Ishikawa (cell line): ENCODE results near the gene LIX1L.

Experiments
- CEBPB ChIP-seq: IDR thresholded peaks from 2 replicates; pipeline ENCODE4 v1.6.1; 2012
- CREB1 ChIP-seq: IDR thresholded peaks from 2 replicates; pipeline ENCODE4 v1.6.1; 2012; ENCODE audit warnings: low read depth
- EP300 ChIP-seq: IDR thresholded peaks from 2 replicates; pipeline ENCODE4 v1.6.1; 2012; ENCODE audit warnings: borderline replicate concordance
- FOXM1 ChIP-seq: IDR thresholded peaks from 2 replicates; pipeline ENCODE4 v1.6.1; 2012; ENCODE audit warnings: low read depth, borderline replicate concordance
- RAD21 ChIP-seq: IDR thresholded peaks from 2 replicates; pipeline ENCODE4 v1.6.1; 2012; ENCODE audit warnings: low read depth
- TAF1 ChIP-seq: IDR thresholded peaks from 2 replicates; pipeline ENCODE4 v1.6.1; 2012; ENCODE audit warnings: low read depth, mild to moderate bottlenecking
- TCF12 ChIP-seq: IDR thresholded peaks from 2 replicates; pipeline ENCODE4 v1.6.1; 2012; ENCODE audit warnings: low read depth
- TF ChIP-seq, protein P1 (sequence below): IDR thresholded peaks from 2 replicates; pipeline ENCODE4 v1.6.1; 2012; ENCODE audit warnings: low read depth, mild to moderate bottlenecking
- TF ChIP-seq, protein P2 (sequence below): IDR thresholded peaks from 2 replicates; pipeline ENCODE4 v1.6.1; 2012
- TF ChIP-seq, protein P3 (sequence below): IDR thresholded peaks from 2 replicates; pipeline ENCODE4 v1.6.1; 2012

DNA sequence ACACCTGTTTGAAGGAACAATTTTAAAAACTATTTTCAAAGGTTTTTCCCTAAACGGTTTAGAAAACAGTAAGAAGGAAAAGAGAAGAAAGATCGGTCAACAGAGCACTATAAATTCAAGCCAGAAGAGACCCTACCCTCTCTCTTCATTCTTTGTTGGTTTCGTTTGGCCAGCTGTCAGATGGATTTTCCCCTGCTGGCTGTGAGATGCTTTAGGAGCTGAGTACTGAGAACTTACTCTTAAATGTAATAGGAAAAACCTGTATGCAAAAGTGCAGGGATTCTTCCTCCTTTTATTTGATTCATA lies 39.9 kb upstream of the LIX1L start:
- TF ChIP-seq, protein P1, sequence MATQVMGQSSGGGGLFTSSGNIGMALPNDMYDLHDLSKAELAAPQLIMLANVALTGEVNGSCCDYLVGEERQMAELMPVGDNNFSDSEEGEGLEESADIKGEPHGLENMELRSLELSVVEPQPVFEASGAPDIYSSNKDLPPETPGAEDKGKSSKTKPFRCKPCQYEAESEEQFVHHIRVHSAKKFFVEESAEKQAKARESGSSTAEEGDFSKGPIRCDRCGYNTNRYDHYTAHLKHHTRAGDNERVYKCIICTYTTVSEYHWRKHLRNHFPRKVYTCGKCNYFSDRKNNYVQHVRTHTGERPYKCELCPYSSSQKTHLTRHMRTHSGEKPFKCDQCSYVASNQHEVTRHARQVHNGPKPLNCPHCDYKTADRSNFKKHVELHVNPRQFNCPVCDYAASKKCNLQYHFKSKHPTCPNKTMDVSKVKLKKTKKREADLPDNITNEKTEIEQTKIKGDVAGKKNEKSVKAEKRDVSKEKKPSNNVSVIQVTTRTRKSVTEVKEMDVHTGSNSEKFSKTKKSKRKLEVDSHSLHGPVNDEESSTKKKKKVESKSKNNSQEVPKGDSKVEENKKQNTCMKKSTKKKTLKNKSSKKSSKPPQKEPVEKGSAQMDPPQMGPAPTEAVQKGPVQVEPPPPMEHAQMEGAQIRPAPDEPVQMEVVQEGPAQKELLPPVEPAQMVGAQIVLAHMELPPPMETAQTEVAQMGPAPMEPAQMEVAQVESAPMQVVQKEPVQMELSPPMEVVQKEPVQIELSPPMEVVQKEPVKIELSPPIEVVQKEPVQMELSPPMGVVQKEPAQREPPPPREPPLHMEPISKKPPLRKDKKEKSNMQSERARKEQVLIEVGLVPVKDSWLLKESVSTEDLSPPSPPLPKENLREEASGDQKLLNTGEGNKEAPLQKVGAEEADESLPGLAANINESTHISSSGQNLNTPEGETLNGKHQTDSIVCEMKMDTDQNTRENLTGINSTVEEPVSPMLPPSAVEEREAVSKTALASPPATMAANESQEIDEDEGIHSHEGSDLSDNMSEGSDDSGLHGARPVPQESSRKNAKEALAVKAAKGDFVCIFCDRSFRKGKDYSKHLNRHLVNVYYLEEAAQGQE = no peak
- TF ChIP-seq TCF12 (no peak), CEBPB (no peak), RAD21 (no peak), TAF1 (no peak), FOXM1 (no peak), CREB1 (no peak), EP300 (no peak)
- TF ChIP-seq, protein P2, sequence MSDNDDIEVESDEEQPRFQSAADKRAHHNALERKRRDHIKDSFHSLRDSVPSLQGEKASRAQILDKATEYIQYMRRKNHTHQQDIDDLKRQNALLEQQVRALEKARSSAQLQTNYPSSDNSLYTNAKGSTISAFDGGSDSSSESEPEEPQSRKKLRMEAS = no peak
- TF ChIP-seq, protein P3, sequence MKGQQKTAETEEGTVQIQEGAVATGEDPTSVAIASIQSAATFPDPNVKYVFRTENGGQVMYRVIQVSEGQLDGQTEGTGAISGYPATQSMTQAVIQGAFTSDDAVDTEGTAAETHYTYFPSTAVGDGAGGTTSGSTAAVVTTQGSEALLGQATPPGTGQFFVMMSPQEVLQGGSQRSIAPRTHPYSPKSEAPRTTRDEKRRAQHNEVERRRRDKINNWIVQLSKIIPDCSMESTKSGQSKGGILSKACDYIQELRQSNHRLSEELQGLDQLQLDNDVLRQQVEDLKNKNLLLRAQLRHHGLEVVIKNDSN = no peak
